GM12865 (cell line): ENCODE measurements around the gene CPNE2.
"Not testable (repeated sequence)": the region's sequence is repeated elsewhere in the genome, so short reads cannot be mapped to it uniquely, and the experiment has no call there.

Experiments used
- DNase-seq: peaks from one replicate; pipeline ENCODE4 v3.0.0; 2010; ENCODE audit warnings: low read depth
- H3K4me3 ChIP-seq: 2 replicates; pipeline ENCODE4 v1.5.1; 2011; ENCODE audit warnings: mild to moderate bottlenecking, low read depth, low read length, control low read depth
- CTCF ChIP-seq: IDR thresholded peaks from 2 replicates; pipeline ENCODE4 v1.5.1; 2011; ENCODE audit warnings: low read length, control low read depth, low read depth, inconsistent platforms; ENCODE audit not compliant: insufficient read depth; ENCODE audit errors: missing control alignments

The CPNE2 gene

GRCh38 chr16:57186872-57187854 lies 94.8 kb downstream of the CPNE2 start:
- peak; percentile 59 for DNase-seq
- peak overlapping the region; percentile 91 for H3K4me3 ChIP-seq
- TF ChIP-seq CTCF = no peak

- DNase-seq = not testable (repeated sequence)
- peak overlapping the region; percentile 91 for H3K4me3 ChIP-seq
These were observed 95.7 kb downstream of the CPNE2 start for GRCh38 chr16:57187902-57188710.

GRCh38 chr16:57188711-57189002 lies 96.3 kb downstream of the CPNE2 start:
- no peak for TF ChIP-seq CTCF
- DNase-seq = no peak
- H3K4me3 ChIP-seq = no peak overlapping the region

GRCh38 chr16:57189527-57189926 lies 97.1 kb downstream of the CPNE2 start:
- H3K4me3 ChIP-seq, DNase-seq: not testable (repeated sequence)

- no peak overlapping the region for H3K4me3 ChIP-seq
- no peak for TF ChIP-seq CTCF
- DNase-seq = no peak
These were observed 97.8 kb downstream of the CPNE2 start for GRCh38 chr16:57190136-57190535.

- H3K4me3 ChIP-seq = no peak overlapping the region
- TF ChIP-seq CTCF = no peak
- DNase-seq = no peak
These were observed 98.7 kb downstream of the CPNE2 start for GRCh38 chr16:57191056-57191571.

- TF ChIP-seq CTCF = no peak
- no peak overlapping the region for H3K4me3 ChIP-seq
- no peak for DNase-seq
These were observed 99.8 kb downstream of the CPNE2 start for GRCh38 chr16:57192146-57192545.
